SK-MEL-5 (cell line): ENCODE measurements around the gene FBXO36. TPM values are rescaled to one million over a fixed set of nuclear protein-coding genes. Genes with fewer than 3 reads are reported as not detected.

Experiments
- small RNA-seq, 2 experiments: library from RNA; depleted of rRNA; stranded (forward); fragments of <200 nt; gene quantifications; one replicate each; pipeline ENCODE3, GENCODE V24; 2014
- total RNA-seq: library from RNA; depleted of rRNA; stranded (reverse); fragments of >200 nt; shearing (Covaris generic); gene quantifications from 2 replicates; pipeline ENCODE4 v1.2.3, GENCODE V29; 2014; rRNA removed

The FBXO36 gene
- total RNA-seq, 1 experiment from 2014 or later: 0.45 TPM

Small RNA genes lying within 50 kb of the gene (small RNA-seq; reads per million reads assigned to genes)
- gene RNU6-1027P (0 reads per million in 2 experiments), gene RNU6-613P (0 to 0.05 reads per million in 2 experiments), gene RNU6-964P (0 reads per million in 2 experiments), gene RNY4P19 (0 to 0.48 reads per million in 2 experiments)

Other genes with a start within 250 kb of the FBXO36 start
- gene DNER, start 207.9 kb upstream of the FBXO36 start, total RNA-seq: 32.9 and 34.3 TPM in 2 replicates
- gene TRIP12, start 494 bp upstream of the FBXO36 start, total RNA-seq: 115 and 125 TPM in 2 replicates
- gene SLC16A14, start 146.4 kb downstream of the FBXO36 start, total RNA-seq: not detected in 2 replicates